HG02870 (cell line): ENCODE data around the gene RNU6-9.

Source experiments
- ATAC-seq: cut with Tn5 transposase; IDR thresholded peaks from one replicate; pipeline ENCODE4 v1.9.1; 2021; ENCODE audit warnings: mild to moderate bottlenecking, moderate library complexity; ENCODE audit not compliant: unreplicated experiment

The RNU6-9 gene

GRCh38 chr19:916645-917322, 23.5 kb downstream of the RNU6-9 start:
- no peak for ATAC-seq

GRCh38 chr19:917323-918151, 24.3 kb downstream of the RNU6-9 start, which contains the start of gene KISS1R:
Gene KISS1R (plus strand): TSS chr19:917333. CDS start chr19:917503, 170 bp downstream.
- ATAC-seq, result no peak

- ATAC-seq, result no peak
These were observed 24.8 kb downstream of the RNU6-9 start for GRCh38 chr19:918152-918437.

- ATAC-seq, result no peak
These were observed 25.4 kb downstream of the RNU6-9 start for GRCh38 chr19:918481-919198.

GRCh38 chr19:919199-920050, 26.1 kb downstream of the RNU6-9 start:
- no peak for ATAC-seq

- ATAC-seq, result no peak
These were observed 27.0 kb downstream of the RNU6-9 start for GRCh38 chr19:920051-920864.

GRCh38 chr19:924553-925086, 31.3 kb downstream of the RNU6-9 start:
- ATAC-seq, result no peak

GRCh38 chr19:925087-925525, 31.8 kb downstream of the RNU6-9 start:
- ATAC-seq, result peak; percentile 39

- peak; percentile 49 for ATAC-seq
These were observed 32.4 kb downstream of the RNU6-9 start, which contains the start of gene ARID3A for GRCh38 chr19:925526-926322. Gene ARID3A (plus strand): TSS chr19:926035. CDS start chr19:929529, 3,494 bp downstream.

- no peak for ATAC-seq
These were observed 33.0 kb downstream of the RNU6-9 start for GRCh38 chr19:926323-926588.

GRCh38 chr19:926589-927350, 33.5 kb downstream of the RNU6-9 start:
- ATAC-seq, result no peak

- ATAC-seq, result no peak
These were observed 34.1 kb downstream of the RNU6-9 start for GRCh38 chr19:927351-927779.

GRCh38 chr19:927780-928401, 34.6 kb downstream of the RNU6-9 start:
- ATAC-seq, result no peak

- no peak for ATAC-seq
These were observed 35.4 kb downstream of the RNU6-9 start for GRCh38 chr19:928471-929202.

GRCh38 chr19:929203-929890, 36.1 kb downstream of the RNU6-9 start:
- ATAC-seq, result no peak

- no peak for ATAC-seq
These were observed 36.6 kb downstream of the RNU6-9 start for GRCh38 chr19:929891-930258.
